ENCODE measurements around the gene THSD4. TPM values are rescaled to one million over a fixed set of nuclear protein-coding genes. Genes with fewer than 3 reads are reported as not detected.

The THSD4 gene
- polyA plus RNA-seq, 1 donor (not counting 4 experiments of a cell fraction or from before 2014, with no cell fraction given), result 24.5 TPM

GRCh38 chr15:71349736-71350526 is 234.7 kb downstream of the THSD4 start:
- no peak overlapping the region for H3K9ac ChIP-seq (ENCODE audit: control insufficient read depth, extremely low read depth, insufficient read depth, low read length)
- H3K9me1 ChIP-seq (ENCODE audit: control insufficient read depth, extremely low read depth, insufficient read depth, low read length), result no peaks in the 10 kb centered on the region
- H3K27me3 ChIP-seq (ENCODE audit: control insufficient read depth, extremely low read depth, insufficient read depth, low read length), result no peaks in the 10 kb centered on the region
- H2AFZ ChIP-seq (ENCODE audit: control insufficient read depth, low read length), result no peak overlapping the region
- no peaks in the 10 kb centered on the region for H3K79me2 ChIP-seq (ENCODE audit: control insufficient read depth, insufficient read depth, low read length)
- FAIRE-seq (no peak), DNase-seq (ENCODE audit: low read depth, low spot score) (no peak)
- no peak overlapping the region for H3K4me2 ChIP-seq (ENCODE audit: control insufficient read depth, extremely low read depth, insufficient read depth, low read depth, low read length)
- H3K4me1 ChIP-seq (ENCODE audit: control insufficient read depth, extremely low read depth, insufficient read depth, low read length), result peaks cover 12% of the 10 kb centered on the region
- peaks cover 17% of the 10 kb centered on the region in 2 experiments for H3K36me3 ChIP-seq (ENCODE audit: control insufficient read depth in 2 of 2, extremely low read depth in 1 of 2, insufficient read depth in 2 of 2, low read length in 2 of 2)
- no peak overlapping the region for H3K27ac ChIP-seq (ENCODE audit: control insufficient read depth, insufficient read depth, low read length)
- TF ChIP-seq CTCF (optimal IDR thresholded peaks at IDR 0.05 in 1 of 3, IDR thresholded peaks at IDR 0.05 in 1 of 3, conservative IDR thresholded peaks at IDR 0.05 in 1 of 3; ENCODE audit: extremely low read depth in 1 of 3, insufficient read depth in 2 of 3, low read length in 3 of 3), result no peak
- TF ChIP-seq EZH2 (IDR thresholded peaks at IDR 0.05; ENCODE audit: low read length), result no peak
- no peaks in the 10 kb centered on the region for H4K20me1 ChIP-seq (ENCODE audit: control insufficient read depth, extremely low read depth, insufficient read depth, low read length)
- dilution Hi-C loops (cut with MboI; ENCODE audit: extremely low pct_ligation_motif_present, low sequenced_read_pairs), result no loop called here
- no peaks in the 10 kb centered on the region for H3K9me3 ChIP-seq (ENCODE audit: control insufficient read depth, low read depth, low read length)
- no peak overlapping the region for H3K4me3 ChIP-seq (ENCODE audit: control insufficient read depth in 2 of 3, extremely low read depth in 1 of 3, insufficient read depth in 2 of 3, low read depth in 1 of 3, low read length in 3 of 3)

GRCh38 chr15:71350622-71351378 is 235.5 kb downstream of the THSD4 start:
- Histone ChIP-seq H3K4me2 (ENCODE audit: control insufficient read depth, extremely low read depth, insufficient read depth, low read depth, low read length) (no peak overlapping the region), H3K27ac (ENCODE audit: control insufficient read depth, insufficient read depth, low read length) (no peak overlapping the region), H3K9me3 (ENCODE audit: control insufficient read depth, low read depth, low read length) (no peaks in the 10 kb centered on the region), H3K9ac (ENCODE audit: control insufficient read depth, extremely low read depth, insufficient read depth, low read length) (no peak overlapping the region), H4K20me1 (ENCODE audit: control insufficient read depth, extremely low read depth, insufficient read depth, low read length) (no peaks in the 10 kb centered on the region), H2AFZ (ENCODE audit: control insufficient read depth, low read length) (no peak overlapping the region), H3K9me1 (ENCODE audit: control insufficient read depth, extremely low read depth, insufficient read depth, low read length) (no peaks in the 10 kb centered on the region), H3K4me3 (ENCODE audit: control insufficient read depth in 2 of 3, extremely low read depth in 1 of 3, insufficient read depth in 2 of 3, low read depth in 1 of 3, low read length in 3 of 3) (no peak overlapping the region), H3K27me3 (ENCODE audit: control insufficient read depth, extremely low read depth, insufficient read depth, low read length) (no peaks in the 10 kb centered on the region), H3K4me1 (ENCODE audit: control insufficient read depth, extremely low read depth, insufficient read depth, low read length) (peaks cover 20% of the 10 kb centered on the region), H3K36me3 (ENCODE audit: control insufficient read depth in 2 of 2, extremely low read depth in 1 of 2, insufficient read depth in 2 of 2, low read length in 2 of 2) (peaks cover 17% of the 10 kb centered on the region in 2 experiments), H3K79me2 (ENCODE audit: control insufficient read depth, insufficient read depth, low read length) (no peaks in the 10 kb centered on the region)
- FAIRE-seq (no peak), DNase-seq (ENCODE audit: low read depth, low spot score) (no peak)
- dilution Hi-C loops (cut with MboI; ENCODE audit: extremely low pct_ligation_motif_present, low sequenced_read_pairs), result no loop called here
- no peak for TF ChIP-seq CTCF (optimal IDR thresholded peaks at IDR 0.05 in 1 of 3, IDR thresholded peaks at IDR 0.05 in 1 of 3, conservative IDR thresholded peaks at IDR 0.05 in 1 of 3; ENCODE audit: extremely low read depth in 1 of 3, insufficient read depth in 2 of 3, low read length in 3 of 3)
- no peak for TF ChIP-seq EZH2 (IDR thresholded peaks at IDR 0.05; ENCODE audit: low read length)
